HG03175 (cell line): Measurements from ENCODE around the gene SLC49A3.
"Not testable (repeated sequence)": the region's sequence is repeated elsewhere in the genome, so short reads cannot be mapped to it uniquely, and the experiment has no call there.

Experiments
- ATAC-seq: cut with Tn5 transposase; IDR thresholded peaks from one replicate; pipeline ENCODE4 v1.9.1; 2021; ENCODE audit warnings: mild to moderate bottlenecking, moderate library complexity; ENCODE audit not compliant: unreplicated experiment

The SLC49A3 gene

GRCh38 chr4:681736-682451 is 7.1 kb downstream of the SLC49A3 start:
- ATAC-seq, result no peak

GRCh38 chr4:680928-681645 is 7.9 kb downstream of the SLC49A3 start:
- no peak for ATAC-seq

GRCh38 chr4:680551-680927 is 8.4 kb downstream of the SLC49A3 start:
- no peak for ATAC-seq

DNA sequence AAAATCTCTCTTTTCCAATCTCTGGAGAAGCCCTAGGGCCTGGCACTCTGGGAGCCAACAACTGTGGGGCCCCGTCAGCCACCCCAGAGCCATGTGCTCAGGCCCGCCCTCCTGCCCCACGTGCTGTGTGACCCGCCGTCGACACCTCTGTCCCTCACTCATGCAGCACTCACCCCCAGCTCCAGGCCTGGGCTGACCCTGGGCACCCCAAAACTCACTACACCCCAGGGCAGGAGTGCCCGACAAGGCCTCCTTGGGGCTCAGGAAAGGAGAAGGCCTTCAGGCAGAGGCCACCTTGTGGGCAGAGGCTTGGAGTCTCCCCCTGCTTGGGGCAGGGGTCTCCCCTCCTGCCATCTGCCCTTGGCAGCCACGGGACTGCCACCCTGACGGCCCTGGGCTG is 8.9 kb downstream of the SLC49A3 start:
- ATAC-seq, result no peak

DNA sequence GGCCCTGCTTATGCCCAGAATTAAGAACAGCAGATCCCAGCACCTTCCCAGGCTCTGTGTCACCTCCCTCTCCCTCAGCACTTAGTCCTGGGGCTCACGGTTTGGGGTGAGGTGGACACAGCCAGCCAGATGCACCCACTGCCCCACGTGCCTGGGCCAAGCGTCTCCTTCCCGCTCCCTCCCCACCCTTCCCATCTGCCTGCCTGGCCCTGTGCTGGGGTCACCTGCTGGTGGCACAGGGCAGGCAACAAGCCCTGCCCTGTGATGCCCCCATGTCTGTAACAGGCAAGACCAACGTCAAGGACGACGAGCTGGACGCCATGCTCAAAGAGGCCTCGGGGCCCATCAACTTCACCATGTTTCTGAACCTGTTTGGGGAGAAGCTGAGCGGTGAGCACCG is 9.3 kb downstream of the SLC49A3 start:
- no peak for ATAC-seq

- no peak for ATAC-seq
Observed at GRCh38 chr4:679104-679481, 9.9 kb downstream of the SLC49A3 start.

GRCh38 chr4:678331-679103 is 10.4 kb downstream of the SLC49A3 start:
- ATAC-seq, result no peak

DNA sequence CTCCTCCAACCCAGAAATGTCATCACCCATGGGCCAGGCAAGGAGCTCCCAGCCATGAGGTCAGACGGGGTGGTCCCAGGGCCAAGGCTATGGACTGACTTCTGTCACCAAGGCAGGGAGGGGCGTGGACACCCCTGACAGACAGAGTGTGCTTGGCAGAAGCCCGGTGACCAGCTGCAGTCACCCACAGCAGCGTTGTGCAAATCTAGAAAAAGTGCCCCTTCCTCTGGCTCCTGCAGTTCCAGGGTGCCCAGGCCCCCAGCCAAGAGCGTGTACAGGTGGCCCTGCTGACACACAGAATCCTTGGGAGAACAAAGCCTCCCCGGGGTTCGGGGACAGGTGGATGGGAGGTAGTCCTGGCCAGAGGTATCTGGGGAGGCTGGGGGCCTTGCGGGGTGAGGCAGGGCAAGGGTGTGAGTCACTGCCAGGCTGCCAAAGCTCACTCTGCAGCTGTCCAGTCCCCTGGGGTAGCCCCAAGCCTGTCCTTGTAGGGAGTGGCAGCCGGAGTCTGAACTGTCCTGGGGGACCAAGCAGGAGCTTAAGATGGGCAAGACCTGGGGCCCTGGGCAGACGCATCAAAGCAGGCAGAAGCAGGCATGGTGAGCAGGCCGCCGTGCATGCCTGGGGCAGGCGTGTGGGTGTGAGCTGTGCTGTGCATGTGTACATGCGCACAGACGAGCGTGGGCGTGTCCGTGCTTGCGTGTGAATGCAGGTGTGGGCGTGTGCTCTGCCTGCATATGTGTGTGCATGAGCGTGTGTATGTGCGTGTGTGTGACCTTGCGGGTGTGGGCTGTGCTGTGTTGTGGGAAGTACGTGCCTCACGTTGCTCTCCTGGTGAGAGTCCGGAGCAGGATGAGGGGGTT is 11.3 kb downstream of the SLC49A3 start:
- no peak for ATAC-seq

GRCh38 chr4:676871-677235 is 12.1 kb downstream of the SLC49A3 start:
- ATAC-seq, result no peak

DNA sequence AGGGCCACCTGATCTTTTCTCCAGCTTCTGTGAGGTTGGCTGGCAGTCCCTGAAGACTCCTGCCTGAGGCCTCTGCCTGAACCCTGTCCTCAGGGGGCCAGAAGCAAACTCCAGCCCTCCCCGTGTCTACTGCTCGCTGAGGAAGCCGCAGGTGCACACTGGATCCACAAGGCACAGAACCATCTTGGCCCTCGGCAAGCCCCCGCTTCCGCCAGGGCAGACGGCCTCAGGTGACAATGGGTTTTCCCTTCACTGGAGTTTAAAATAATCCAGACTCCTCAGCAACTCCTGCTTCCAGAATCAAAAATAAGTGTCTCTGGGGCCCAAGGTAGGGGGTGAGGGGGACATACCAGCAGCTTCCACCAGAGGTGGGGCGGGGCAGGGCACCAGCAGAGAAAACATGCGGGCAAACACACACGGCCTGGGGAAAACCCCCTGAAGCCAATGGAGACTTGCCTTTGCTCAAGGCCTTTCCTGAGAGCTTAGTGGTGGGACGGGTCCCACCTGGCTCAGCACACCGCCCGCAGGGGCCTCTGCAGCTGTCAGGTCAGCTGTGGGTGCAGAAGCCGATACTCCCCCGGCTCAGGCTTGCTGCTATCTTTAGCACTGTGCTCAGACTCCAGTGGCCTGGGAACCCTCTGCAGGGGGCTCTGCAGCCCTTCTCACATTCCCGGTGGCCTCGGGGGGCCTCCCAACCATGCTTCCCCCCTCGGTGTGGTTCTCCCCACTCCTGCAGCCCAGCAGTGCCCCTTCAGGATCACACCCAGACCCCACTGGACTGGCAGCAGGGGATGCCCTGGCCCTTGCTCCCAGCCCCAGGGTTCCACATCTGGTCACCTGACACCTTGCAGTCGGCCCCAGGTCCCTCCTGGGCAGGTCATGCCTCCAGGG is 12.7 kb downstream of the SLC49A3 start:
- no peak for ATAC-seq

GRCh38 chr4:675036-675882 is 13.7 kb downstream of the SLC49A3 start:
- ATAC-seq, result no peak

GRCh38 chr4:674172-675035 is 14.5 kb downstream of the SLC49A3 start, which contains the start of the genes ATP5ME and MYL5:
TSS of gene ATP5ME (minus strand) at chr4:674276. CDS start at chr4:674247, 29 bp downstream.
TSS of gene MYL5 (plus strand) at chr4:674542. CDS start at chr4:678027, 3,485 bp downstream.
- peak; percentile 88 for ATAC-seq

GRCh38 chr4:673349-674091 is 15.4 kb downstream of the SLC49A3 start:
- ATAC-seq, result no peak

DNA sequence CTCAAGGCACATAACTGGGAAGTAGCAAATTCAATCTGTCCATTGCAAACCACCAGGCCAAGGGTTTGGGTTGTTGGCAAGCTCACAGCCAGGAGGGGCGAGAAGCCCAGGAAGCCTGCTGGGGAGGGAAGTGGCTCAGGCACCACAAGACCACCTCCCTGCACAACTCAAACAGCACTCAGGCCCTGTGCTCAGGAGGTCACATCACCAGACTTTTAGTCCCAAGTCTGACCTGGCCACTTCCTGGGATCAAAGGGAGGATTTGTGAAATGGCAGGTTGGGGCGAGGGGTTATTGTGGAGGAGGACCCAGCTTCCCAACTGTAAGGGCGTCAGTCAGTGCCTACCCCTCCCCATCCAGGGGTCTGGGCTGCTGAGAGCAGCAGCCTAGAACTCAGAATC is 17.2 kb downstream of the SLC49A3 start:
- no peak for ATAC-seq

DNA sequence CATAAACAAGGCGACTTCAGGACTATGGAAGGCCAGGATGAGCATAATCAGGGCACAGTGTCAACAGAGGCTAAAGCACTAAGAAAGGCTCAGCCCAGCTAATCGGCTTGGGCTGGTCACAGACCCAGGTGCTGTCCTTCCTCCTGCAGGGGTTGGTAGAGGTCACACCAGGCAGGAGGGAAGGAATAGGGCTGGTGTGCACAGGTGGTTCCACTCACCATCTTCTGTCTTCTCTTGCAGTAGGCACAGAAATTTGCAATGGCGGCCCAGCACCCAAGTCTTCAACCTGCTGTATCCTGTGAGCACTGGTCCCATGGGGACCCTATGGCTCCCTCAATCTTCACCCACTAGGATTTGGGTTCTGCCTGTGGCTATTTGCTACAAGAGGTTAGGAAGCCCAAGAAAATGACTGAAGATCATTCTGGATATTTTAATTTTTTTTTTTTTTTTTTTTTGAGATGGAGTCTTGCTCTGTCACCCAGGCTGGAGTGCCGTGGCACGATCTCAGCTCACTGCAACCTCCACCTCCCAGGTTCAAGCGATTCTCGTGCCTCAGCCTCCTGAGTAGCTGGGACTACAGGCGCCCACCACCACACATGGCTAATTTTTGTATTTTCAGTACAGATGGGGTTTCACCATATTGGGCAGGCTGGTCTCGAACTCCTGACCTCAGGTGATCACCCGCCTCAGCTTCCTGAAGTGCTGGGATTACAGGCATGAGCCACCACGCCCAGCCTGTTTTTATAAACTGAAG is 19.0 kb downstream of the SLC49A3 start:
- ATAC-seq, result not testable (repeated sequence)

DNA sequence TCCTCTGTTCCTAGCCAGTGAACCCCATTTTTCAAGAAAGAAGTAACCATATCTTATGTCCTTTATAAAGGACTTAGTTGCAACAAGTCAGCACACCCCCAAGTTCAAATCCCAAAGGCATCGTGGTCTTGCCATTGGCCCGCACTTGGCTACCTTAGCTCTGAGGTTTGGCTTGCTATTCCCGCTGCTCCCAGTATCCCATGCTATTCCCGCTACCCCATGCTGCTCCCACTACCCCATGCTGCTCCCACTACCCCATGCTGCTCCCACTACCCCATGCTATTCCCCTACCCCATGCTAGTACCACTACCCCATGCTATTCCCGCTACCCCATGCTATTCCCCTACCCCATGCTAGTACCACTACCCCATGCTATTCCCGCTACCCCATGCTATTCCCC is 20.7 kb downstream of the SLC49A3 start:
- ATAC-seq, result not testable (repeated sequence)

- no peak for ATAC-seq
Observed at GRCh38 chr4:667545-667925, 21.4 kb downstream of the SLC49A3 start.
